HG03565 (cell line): ENCODE measurements around the gene SPAM1.
"Not testable (repeated sequence)": the region's sequence is repeated elsewhere in the genome, so short reads cannot be mapped to it uniquely, and the experiment has no call there.

ENCODE experiments used
- ATAC-seq: cut with Tn5 transposase; IDR thresholded peaks from one replicate; pipeline ENCODE4 v1.9.1; 2021; ENCODE audit warnings: mild to moderate bottlenecking, moderate library complexity; ENCODE audit not compliant: unreplicated experiment

Gene SPAM1, protein sequence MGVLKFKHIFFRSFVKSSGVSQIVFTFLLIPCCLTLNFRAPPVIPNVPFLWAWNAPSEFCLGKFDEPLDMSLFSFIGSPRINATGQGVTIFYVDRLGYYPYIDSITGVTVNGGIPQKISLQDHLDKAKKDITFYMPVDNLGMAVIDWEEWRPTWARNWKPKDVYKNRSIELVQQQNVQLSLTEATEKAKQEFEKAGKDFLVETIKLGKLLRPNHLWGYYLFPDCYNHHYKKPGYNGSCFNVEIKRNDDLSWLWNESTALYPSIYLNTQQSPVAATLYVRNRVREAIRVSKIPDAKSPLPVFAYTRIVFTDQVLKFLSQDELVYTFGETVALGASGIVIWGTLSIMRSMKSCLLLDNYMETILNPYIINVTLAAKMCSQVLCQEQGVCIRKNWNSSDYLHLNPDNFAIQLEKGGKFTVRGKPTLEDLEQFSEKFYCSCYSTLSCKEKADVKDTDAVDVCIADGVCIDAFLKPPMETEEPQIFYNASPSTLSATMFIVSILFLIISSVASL

DNA sequence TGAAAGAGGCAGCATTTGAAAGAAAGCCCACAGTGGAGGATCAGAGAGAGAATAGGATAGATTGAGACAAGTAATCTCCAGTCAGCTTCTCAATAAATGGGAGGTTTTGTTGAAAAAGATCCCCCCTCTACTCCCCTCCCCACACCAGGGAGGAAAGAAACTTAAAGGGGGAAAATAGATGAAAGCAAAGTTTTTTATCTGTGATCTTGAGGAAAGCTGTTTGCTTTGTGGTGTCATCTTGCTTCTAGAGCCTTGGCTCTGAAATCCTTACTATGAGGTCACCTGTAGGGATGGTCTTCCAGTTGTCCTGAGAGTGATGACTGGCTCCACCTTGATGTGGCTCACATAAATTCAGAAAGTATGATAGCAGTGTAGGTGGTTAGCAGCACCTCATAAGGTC is at the start of gene SPAM1:
TSS of gene SPAM1 (plus strand) at position 301 of the 400 bp plus-strand sequence. CDS start 28,330 bp downstream, outside the sequence.
- ATAC-seq = no peak

DNA sequence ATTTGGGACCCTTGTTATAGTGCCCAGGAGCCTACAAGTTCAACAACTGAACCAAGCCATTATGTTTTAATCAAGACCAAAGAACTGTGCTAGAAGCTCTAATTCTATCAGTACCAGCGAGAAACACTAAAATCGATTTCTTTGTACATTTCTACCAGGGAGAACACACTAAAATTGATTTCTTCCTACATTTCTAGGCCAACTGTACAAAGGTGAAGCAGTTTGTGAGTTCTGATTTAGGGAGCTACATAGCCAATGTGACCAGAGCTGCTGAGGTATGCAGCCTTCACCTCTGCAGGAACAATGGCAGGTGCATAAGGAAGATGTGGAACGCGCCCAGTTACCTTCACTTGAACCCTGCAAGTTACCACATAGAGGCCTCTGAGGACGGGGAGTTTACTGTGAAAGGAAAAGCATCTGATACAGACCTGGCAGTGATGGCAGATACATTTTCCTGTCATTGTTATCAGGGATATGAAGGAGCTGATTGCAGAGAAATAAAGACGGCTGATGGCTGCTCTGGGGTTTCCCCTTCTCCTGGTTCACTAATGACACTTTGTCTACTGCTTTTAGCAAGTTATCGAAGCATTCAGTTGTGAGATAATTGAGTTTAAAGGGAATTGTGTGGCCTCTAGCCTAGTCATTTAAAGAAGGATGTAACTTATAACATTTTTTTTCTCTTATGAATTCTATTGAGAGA is 48.3 kb upstream of the SPAM1 start:
- ATAC-seq = no peak

DNA sequence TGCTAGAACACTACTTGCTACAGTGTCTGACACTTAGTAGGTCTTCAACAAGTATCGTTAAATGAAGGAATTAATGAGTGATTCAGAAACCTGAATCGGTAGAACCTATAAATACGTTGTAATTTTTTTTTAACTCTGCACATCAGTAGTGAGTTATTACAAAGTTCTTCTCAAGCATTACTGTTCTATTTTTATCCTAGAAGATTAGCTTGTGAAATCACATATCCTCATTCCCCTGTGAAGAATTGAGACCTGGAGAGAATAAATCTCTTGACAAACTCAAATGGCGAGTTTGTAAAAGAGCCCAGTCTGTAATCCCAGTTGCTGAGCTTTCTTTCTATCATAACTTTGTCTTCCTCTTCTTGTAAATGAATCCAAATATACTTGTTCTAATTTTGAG is 45.4 kb upstream of the SPAM1 start:
- ATAC-seq = no peak

GRCh38 chr7:123881300-123881699 is 43.7 kb upstream of the SPAM1 start:
- ATAC-seq = no peak

- ATAC-seq = no peak
Observed at GRCh38 chr7:123883154-123883553, 41.9 kb upstream of the SPAM1 start.

DNA sequence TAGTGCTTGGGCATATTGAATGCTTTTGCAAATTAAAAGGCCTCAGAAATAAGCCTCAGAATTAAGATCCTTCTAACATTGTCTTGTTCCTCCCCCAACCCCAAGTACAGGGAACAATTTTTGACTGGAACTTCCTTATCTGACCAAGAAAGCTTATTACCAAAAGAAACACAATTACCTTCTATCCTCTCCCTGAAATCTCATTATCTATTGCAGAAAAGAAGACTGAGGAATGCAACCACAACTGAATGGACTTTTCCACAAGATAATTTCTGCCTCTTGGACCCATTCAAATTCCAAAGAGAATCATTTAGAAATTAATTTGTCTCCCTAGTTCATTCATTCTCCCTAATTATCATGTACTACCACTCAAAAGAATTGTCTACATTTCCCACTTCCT is 36.8 kb upstream of the SPAM1 start:
- ATAC-seq = no peak

GRCh38 chr7:123894753-123895152 is 30.3 kb upstream of the SPAM1 start:
- not testable (repeated sequence) for ATAC-seq

- no peak for ATAC-seq
Observed at GRCh38 chr7:123901101-123901500, 23.9 kb upstream of the SPAM1 start.

DNA sequence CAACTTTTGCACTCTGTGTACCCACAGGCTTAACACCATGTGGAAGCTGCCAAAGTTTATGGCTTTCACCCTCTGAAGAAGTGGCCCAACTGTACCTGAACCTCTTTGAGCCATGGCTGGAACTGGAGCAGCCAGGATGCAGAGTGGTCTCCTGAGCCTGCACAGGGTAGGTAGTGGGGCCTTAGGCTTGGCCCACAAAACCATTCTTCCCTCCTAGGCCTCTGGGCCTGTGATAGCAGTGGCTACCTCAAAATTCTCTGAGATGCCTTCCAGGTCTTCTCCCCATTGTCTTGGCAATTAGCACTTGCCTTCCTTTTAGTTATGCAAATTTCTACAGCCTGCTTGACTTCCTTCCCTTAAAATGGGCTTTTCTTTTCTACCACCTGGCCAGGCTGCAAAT is 19.3 kb upstream of the SPAM1 start:
- no peak for ATAC-seq

GRCh38 chr7:123916240-123916724 is 8.8 kb upstream of the SPAM1 start:
- ATAC-seq = no peak

- no peak for ATAC-seq
Observed at GRCh38 chr7:123917878-123918277, 7.2 kb upstream of the SPAM1 start.

- ATAC-seq = no peak
Observed at GRCh38 chr7:123918309-123918708, 6.7 kb upstream of the SPAM1 start.

DNA sequence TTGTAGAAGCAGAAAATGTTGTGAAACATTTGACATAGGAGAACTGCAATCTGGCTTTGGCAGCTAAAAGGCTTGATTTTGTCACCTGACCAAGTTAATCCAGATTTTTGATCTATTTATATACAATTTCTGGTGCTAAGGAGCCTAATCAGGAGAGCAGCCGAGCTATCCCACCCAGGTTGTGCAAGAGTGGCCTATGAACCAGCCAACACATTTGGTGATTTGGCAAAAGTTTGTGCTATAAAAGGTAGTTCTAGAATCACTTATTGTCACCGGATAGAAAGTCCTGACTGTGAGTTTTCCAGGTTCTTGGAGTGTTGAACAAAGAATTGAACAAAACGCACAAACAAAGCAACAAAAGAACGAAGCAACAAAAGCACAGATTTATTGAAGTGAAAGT is 1.4 kb upstream of the SPAM1 start:
- ATAC-seq = no peak

GRCh38 chr7:123929107-123929506 is 4.1 kb downstream of the SPAM1 start:
- no peak for ATAC-seq

- ATAC-seq = no peak
Observed at GRCh38 chr7:123929655-123930054, 4.6 kb downstream of the SPAM1 start.

DNA sequence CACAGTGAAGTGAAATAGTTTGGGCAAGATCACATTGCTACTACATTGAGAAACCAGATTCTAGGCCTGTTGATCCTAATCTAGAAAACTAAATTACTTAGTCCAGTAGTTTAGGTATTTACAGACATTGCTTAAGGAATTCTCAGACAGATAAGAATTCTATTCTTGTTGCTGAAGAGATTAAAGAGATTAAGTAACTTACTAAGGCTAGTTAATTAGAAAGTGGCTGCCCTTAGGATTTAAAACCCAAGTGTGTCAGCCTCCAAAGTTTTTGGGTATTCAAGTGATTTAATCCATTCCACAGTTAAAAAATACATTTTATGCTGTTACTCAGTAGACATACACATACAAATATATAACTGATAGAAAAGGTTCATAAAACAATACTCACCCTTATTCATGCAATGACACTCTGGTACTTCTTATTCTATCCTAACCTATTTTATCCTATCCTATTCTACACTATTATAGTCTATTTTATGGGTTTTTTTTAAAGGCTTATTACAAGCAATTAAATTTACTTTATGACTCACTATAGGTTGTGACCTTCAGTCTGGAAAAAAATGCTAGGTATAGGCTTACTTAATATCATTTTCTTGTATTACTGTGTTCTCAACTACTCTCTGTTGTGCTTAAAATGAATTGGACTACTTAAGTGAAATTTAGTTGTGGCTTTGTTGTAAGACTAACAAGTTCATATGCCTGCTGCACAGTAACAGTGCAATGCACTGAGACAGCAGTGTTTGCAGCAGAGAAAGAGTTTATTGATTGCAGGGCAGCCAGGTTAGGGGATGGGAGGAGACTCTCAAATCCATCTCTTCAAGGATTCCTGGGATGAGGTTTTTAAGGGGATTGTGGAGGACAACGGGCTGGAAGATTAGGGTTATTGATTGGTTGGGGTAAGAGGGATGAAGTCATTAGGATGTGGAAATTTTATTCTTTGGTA is 10.7 kb downstream of the SPAM1 start:
- ATAC-seq = no peak

GRCh38 chr7:123936388-123936787 is 11.3 kb downstream of the SPAM1 start:
- no peak for ATAC-seq

DNA sequence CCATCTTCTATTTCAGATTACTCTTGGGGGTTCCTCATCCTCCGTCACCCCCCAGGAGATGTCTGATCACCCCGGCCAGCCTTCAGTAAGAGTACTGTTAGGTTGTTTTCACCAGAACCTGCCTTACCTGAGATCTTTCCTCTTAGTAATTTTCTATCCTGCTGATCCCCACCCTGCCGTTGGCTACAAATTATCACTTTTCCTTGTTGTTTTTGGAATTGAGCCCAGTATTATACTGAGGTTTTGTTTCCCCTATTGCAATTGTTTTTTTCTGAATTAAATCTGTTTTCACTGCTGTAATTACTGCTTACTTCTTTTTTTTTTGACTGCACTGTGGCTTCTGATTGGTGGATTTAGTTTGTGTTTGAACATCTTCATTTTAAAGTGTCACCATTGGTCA is 14.7 kb downstream of the SPAM1 start:
- no peak for ATAC-seq

GRCh38 chr7:123941391-123942180 is 16.5 kb downstream of the SPAM1 start:
- ATAC-seq = no peak

DNA sequence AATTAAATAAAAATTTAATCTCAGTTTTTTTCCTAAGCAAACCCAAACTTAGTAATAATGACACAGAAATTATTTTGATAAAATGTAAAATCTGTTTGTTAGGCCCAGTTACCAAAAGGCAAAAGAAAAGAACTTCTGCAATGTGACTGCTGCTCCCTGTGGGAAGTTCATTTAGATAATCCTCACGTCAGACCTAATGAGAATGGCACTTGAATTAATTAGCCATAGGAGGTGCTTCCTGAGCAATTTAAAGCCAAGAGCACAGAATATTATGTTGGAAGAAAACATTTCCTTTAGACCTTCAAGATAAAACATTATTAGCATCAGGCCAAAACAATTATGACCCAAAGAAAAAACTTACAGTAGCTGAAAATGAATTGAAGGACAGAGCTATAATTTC is 19.4 kb downstream of the SPAM1 start:
- no peak for ATAC-seq
